Kidney epithelial cell (primary cell): ENCODE measurements around the gene FEZ2. TPM values are rescaled to one million over a fixed set of nuclear protein-coding genes. Genes with fewer than 3 reads are reported as not detected.

Experiments used
- DNase-seq: peaks from one replicate; pipeline ENCODE4 v3.0.0-alpha.2; 2010; ENCODE audit warnings: low read depth
- H3K27me3 ChIP-seq: 2 replicates; pipeline ENCODE4 v1.6.0; 2011; ENCODE audit warnings: low read length; ENCODE audit not compliant: control insufficient read depth, insufficient read depth
- H3K36me3 ChIP-seq: 2 replicates; pipeline ENCODE4 v1.5.1; 2011; ENCODE audit warnings: low read length; ENCODE audit not compliant: control insufficient read depth, insufficient read depth
- H3K4me3 ChIP-seq: 2 replicates; pipeline ENCODE4 v1.5.1; 2011; ENCODE audit warnings: low read depth, mild to moderate bottlenecking, control low read depth, low read length
- CTCF ChIP-seq: IDR thresholded peaks from 2 replicates; pipeline ENCODE4 v1.5.1; 2011; ENCODE audit warnings: mild to moderate bottlenecking, moderate library complexity, low read length, control low read depth, inconsistent platforms; ENCODE audit not compliant: insufficient read depth, poor library complexity, severe bottlenecking
- total RNA-seq: library from RNA; depleted of rRNA; stranded (reverse); fragments of >200 nt; gene quantifications from 2 replicates; pipeline ENCODE4 v1.2.3, GENCODE V29; 2015

FEZ2 gene
- total RNA-seq, 1 donor from 2014 or later: 40.8 TPM

GRCh38 chr2:36534275-36534799 is 63.6 kb downstream of the FEZ2 start:
- no peak for TF ChIP-seq CTCF
- H3K27me3 ChIP-seq: no peaks in the 10 kb centered on the region
- DNase-seq: no peak
- peaks cover 9% of the 10 kb centered on the region for H3K36me3 ChIP-seq
- H3K4me3 ChIP-seq: no peak overlapping the region

GRCh38 chr2:36530983-36531354 is 67.0 kb downstream of the FEZ2 start:
- H3K4me3 ChIP-seq: no peak overlapping the region
- DNase-seq: no peak
- TF ChIP-seq CTCF: no peak
- peaks cover 2% of the 10 kb centered on the region for H3K36me3 ChIP-seq
- H3K27me3 ChIP-seq: no peaks in the 10 kb centered on the region

- DNase-seq: no peak
Measured at GRCh38 chr2:36530178-36530982, 67.6 kb downstream of the FEZ2 start.

GRCh38 chr2:36528766-36529392 is 69.1 kb downstream of the FEZ2 start:
- no peaks in the 10 kb centered on the region for H3K27me3 ChIP-seq
- DNase-seq: no peak
- peaks cover 2% of the 10 kb centered on the region for H3K36me3 ChIP-seq
- TF ChIP-seq CTCF: no peak
- H3K4me3 ChIP-seq: no peak overlapping the region

More at GRCh38 chr2:36530178-36530982, 67.6 kb downstream of the FEZ2 start:
- no peak for TF ChIP-seq CTCF
- H3K27me3 ChIP-seq: no peaks in the 10 kb centered on the region
- no peak overlapping the region for H3K4me3 ChIP-seq
- H3K36me3 ChIP-seq: peaks cover 2% of the 10 kb centered on the region

GRCh38 chr2:36528274-36528673 is 69.7 kb downstream of the FEZ2 start:
- Histone ChIP-seq H3K4me3 (no peak overlapping the region), H3K36me3 (peaks cover 2% of the 10 kb centered on the region)
- no peak for TF ChIP-seq CTCF

GRCh38 chr2:36526226-36526625 is 71.7 kb downstream of the FEZ2 start:
- no peak for TF ChIP-seq CTCF
- H3K27me3 ChIP-seq: no peaks in the 10 kb centered on the region
- H3K36me3 ChIP-seq: no peaks in the 10 kb centered on the region
- H3K4me3 ChIP-seq: no peak overlapping the region
- DNase-seq: no peak

More at GRCh38 chr2:36528274-36528673, 69.7 kb downstream of the FEZ2 start:
- no peaks in the 10 kb centered on the region for H3K27me3 ChIP-seq
- DNase-seq: no peak
